CD4-positive, alpha-beta T cell treated with Interleukin-4 for 4 hours (primary cell): ENCODE measurements around the gene SOWAHB.

Source experiments
- DNase-seq: peaks from one replicate; pipeline ENCODE4 v3.0.0-alpha.2; 2020

Gene SOWAHB

DNA sequence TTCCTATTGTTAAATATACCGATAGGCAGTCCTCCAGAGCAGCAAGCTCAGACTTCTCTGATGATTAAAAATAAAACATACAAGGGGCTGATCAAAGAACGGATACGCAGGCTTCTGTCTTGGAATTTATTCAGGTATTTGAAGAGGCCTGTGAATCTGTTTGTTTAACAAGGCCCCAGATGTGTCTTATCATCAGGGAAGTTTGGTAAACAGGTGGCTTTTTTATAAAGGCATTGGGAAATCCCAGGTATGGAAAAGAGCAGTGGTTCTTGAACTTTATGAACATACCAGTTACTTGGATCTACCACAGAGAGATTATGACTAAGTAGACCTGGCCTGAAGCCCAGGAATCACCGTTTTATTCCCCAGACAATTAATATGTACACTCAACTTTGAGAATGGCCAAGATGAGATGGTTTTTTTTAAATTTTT is 47.9 kb downstream of the SOWAHB start:
- no peak for DNase-seq
